Endothelial cell of umbilical vein (primary cell): ENCODE results near the gene ADAMTSL2. TPM values are rescaled to one million over a fixed set of nuclear protein-coding genes. Genes with fewer than 3 reads are reported as not detected.

Experiments used
- BruUV-seq: library from RNA; stranded (reverse); fragments of 400-500 nt; replicated peaks from 2 replicates; lab custom pipeline; 2021; lab: Mats Ljungman, UMichigan
- CTCF ChIA-PET: fragments of 300-600, 350-600 bp; sonication (Branson Sonifier 250); formaldehyde crosslinking; loops from one replicate; lab custom pipeline; 2021; ENCODE audit warnings: antibody characterized with exemption, inconsistent platforms; lab: Charles Lee
- POLR2A ChIA-PET: fragments of 300-600, 350-600 bp; sonication (Branson Sonifier 250); formaldehyde crosslinking; loops from one replicate; lab custom pipeline; 2021; ENCODE audit warnings: antibody characterized with exemption, inconsistent platforms; lab: Charles Lee
- DNase-seq: peaks from one replicate; pipeline ENCODE4 v3.0.0-alpha.2; 2011; ENCODE audit warnings: low read depth, low spot score
- FAIRE-seq: peaks from 2 replicates; lab custom pipeline; 2011; peaks lifted over from hg19 to GRCh38; lab: Jason Lieb, UNC
- H2AFZ ChIP-seq: 2 replicates; pipeline ENCODE4 v1.6.0; 2012; ENCODE audit warnings: low read depth, low read length, control low read depth, inconsistent platforms
- H3K27ac ChIP-seq: 2 replicates; pipeline ENCODE4 v1.5.1; 2011; ENCODE audit warnings: low read depth, mild to moderate bottlenecking, control low read depth, low read length, moderate library complexity; ENCODE audit not compliant: insufficient read depth
- H3K27me3 ChIP-seq, 2 experiments: 2 replicates each; pipeline versions ENCODE4 v1.6.0 to v1.6.1; 2011; ENCODE audit warnings: low read length in 2 of 2, mixed read lengths in 1 of 2; ENCODE audit not compliant: control insufficient read depth in 2 of 2, insufficient read depth in 2 of 2
- H3K36me3 ChIP-seq, 2 experiments: 2 replicates in 1 of 2; 3 replicates in 1 of 2; pipeline ENCODE4 v1.5.1; 2011; ENCODE audit warnings: low read length in 2 of 2, mild to moderate bottlenecking in 1 of 2, moderate library complexity in 1 of 2; ENCODE audit not compliant: control insufficient read depth in 2 of 2, insufficient read depth in 2 of 2; ENCODE audit errors: extremely low read depth in 1 of 2
- H3K4me1 ChIP-seq: 3 replicates; pipeline ENCODE4 v1.5.1; 2011; ENCODE audit warnings: mild to moderate bottlenecking, low read length; ENCODE audit not compliant: control insufficient read depth, insufficient read depth; ENCODE audit errors: extremely low read depth
- H3K4me2 ChIP-seq: 2 replicates; pipeline ENCODE4 v1.6.1; 2011; ENCODE audit warnings: low read length, control low read depth, mixed read lengths; ENCODE audit not compliant: insufficient read depth
- H3K4me3 ChIP-seq, 3 experiments: fragments of 200-600 bp in 1 of 3; sonication (generic), shearing (Covaris generic) in 1 of 3; replicated peaks in 1 of 3; 2 replicates each; pipeline ENCODE4 v1.5.1; 2011 to 2016; ENCODE audit warnings: control low read depth in 3 of 3, low read length in 3 of 3, mild to moderate bottlenecking in 2 of 3, inconsistent platforms in 1 of 3, low read depth in 1 of 3, moderate library complexity in 1 of 3; ENCODE audit not compliant: insufficient read depth in 1 of 3
- H3K79me2 ChIP-seq: 2 replicates; pipeline ENCODE4 v1.6.0; 2012; ENCODE audit warnings: low read length, inconsistent platforms; ENCODE audit not compliant: control insufficient read depth, insufficient read depth
- H3K9ac ChIP-seq: replicated peaks from 2 replicates; pipeline ENCODE3; 2011; ENCODE audit warnings: low read length, control low read depth; ENCODE audit not compliant: insufficient read depth; ENCODE audit errors: extremely low read depth
- H3K9me1 ChIP-seq: replicated peaks from 3 replicates; pipeline ENCODE4 v1.6.0; 2011; ENCODE audit warnings: mild to moderate bottlenecking, low read length; ENCODE audit not compliant: control insufficient read depth, insufficient read depth; ENCODE audit errors: extremely low read depth
- H3K9me3 ChIP-seq: replicated peaks from 2 replicates; pipeline ENCODE4 v1.5.1; 2012; ENCODE audit warnings: low read length, inconsistent platforms; ENCODE audit not compliant: control insufficient read depth, insufficient read depth
- H4K20me1 ChIP-seq: replicated peaks from 2 replicates; pipeline ENCODE3; 2011; ENCODE audit warnings: mild to moderate bottlenecking, low read length; ENCODE audit not compliant: control insufficient read depth, insufficient read depth; ENCODE audit errors: extremely low read depth
- CTCF ChIP-seq, 2 donors: IDR thresholded peaks; 1 replicate in 1 of 2; 2 replicates in 1 of 2; pipeline ENCODE4 v1.5.1; 2011; ENCODE audit warnings: low read length in 2 of 2, mild to moderate bottlenecking in 2 of 2, moderate library complexity in 2 of 2, control low read depth in 1 of 2, inconsistent platforms in 1 of 2, low read depth in 1 of 2; ENCODE audit not compliant: insufficient read depth in 1 of 2; ENCODE audit errors: extremely low read depth in 1 of 2
- EZH2 ChIP-seq: IDR thresholded peaks from 2 replicates; pipeline ENCODE4 v1.6.1; 2012; ENCODE audit warnings: borderline replicate concordance, low read depth, mild to moderate bottlenecking, moderate library complexity, low read length, inconsistent platforms; ENCODE audit not compliant: severe bottlenecking
- FOS ChIP-seq: IDR thresholded peaks from 2 replicates; pipeline ENCODE4 v1.6.1; 2011; ENCODE audit warnings: mild to moderate bottlenecking, low read length, moderate library complexity, borderline replicate concordance; ENCODE audit not compliant: insufficient read depth
- GATA2 ChIP-seq: IDR thresholded peaks from 2 replicates; pipeline ENCODE4 v1.7.0; 2011; ENCODE audit warnings: low read depth, mild to moderate bottlenecking, moderate library complexity, mixed read lengths, low read length; ENCODE audit not compliant: insufficient read length, insufficient read depth
- JUN ChIP-seq: IDR thresholded peaks from 2 replicates; pipeline ENCODE4 v1.6.1; 2011; ENCODE audit warnings: borderline replicate concordance, low read depth; ENCODE audit not compliant: insufficient read length, insufficient read depth
- MYC ChIP-seq: IDR thresholded peaks from one replicate; pipeline ENCODE4 v1.6.1; 2011; ENCODE audit warnings: mild to moderate bottlenecking, low read depth, low read length
- POLR2A ChIP-seq: IDR thresholded peaks from 2 replicates; pipeline ENCODE4 v1.6.1; 2012; ENCODE audit warnings: low read depth, mild to moderate bottlenecking, control low read depth, low read length
- POLR2AphosphoS5 ChIP-seq: IDR thresholded peaks from 2 replicates; pipeline ENCODE4 v1.6.1; 2012; ENCODE audit warnings: low read depth, mild to moderate bottlenecking, control low read depth, low read length, moderate library complexity; ENCODE audit not compliant: insufficient read depth
- dilution Hi-C: fragments of 300-500 bp; cut with MboI; formaldehyde crosslinking; loops from one replicate; pipeline ENCODE4 v1.15.0; 2019; ENCODE audit warnings: low sequenced_read_pairs; ENCODE audit not compliant: extremely low pct_ligation_motif_present
- intact Hi-C: fragments of 100-400 bp; cut with micrococcal nuclease; formaldehyde crosslinking; loops from one replicate; pipeline ENCODE4 v1.10.0; 2022
- polyA plus RNA-seq, 4 experiments: library from polyadenylated mRNA; depleted of rRNA in 3 of 4; stranded (reverse) in 3 of 4; unstranded in 1 of 4; fragments of >200 nt; gene quantifications; 2 replicates each; pipeline versions ENCODE4 v1.2.1 to v1.2.3, GENCODE V29; 2011 to 2012; ENCODE audit warnings: missing spikeins in 1 of 4
- total RNA-seq: library from RNA; stranded (reverse); gene quantifications from 2 replicates; pipeline ENCODE4 v1.2.3, GENCODE V29; 2021
- TF ChIP-seq, protein P1 (sequence below): IDR thresholded peaks from 2 replicates; pipeline ENCODE4 v1.6.1; 2011; ENCODE audit not compliant: insufficient read depth, insufficient read length

The ADAMTSL2 gene
- total and polyA plus RNA-seq, 2 donors (not counting 3 experiments of a cell fraction or from before 2014, with no cell fraction given), result not detected

- no peak for TF ChIP-seq FOS
- TF ChIP-seq, protein P1, sequence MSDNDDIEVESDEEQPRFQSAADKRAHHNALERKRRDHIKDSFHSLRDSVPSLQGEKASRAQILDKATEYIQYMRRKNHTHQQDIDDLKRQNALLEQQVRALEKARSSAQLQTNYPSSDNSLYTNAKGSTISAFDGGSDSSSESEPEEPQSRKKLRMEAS, result peak; percentile 53
- BruUV-seq, result no TSS peak
- Histone ChIP-seq H4K20me1 (no peaks in the 10 kb centered on the region), H3K36me3 (no peaks in the 10 kb centered on the region), H3K4me2 (no peak overlapping the region), H3K9me3 (no peaks in the 10 kb centered on the region), H3K4me3 (no peak overlapping the region), H3K9me1 (no peaks in the 10 kb centered on the region), H3K27ac (no peak overlapping the region), H3K4me1 (no peaks in the 10 kb centered on the region), H3K79me2 (no peaks in the 10 kb centered on the region), H2AFZ (no peak overlapping the region), H3K27me3 (peaks cover 0 to 3% of the 10 kb centered on the region in 2 experiments), H3K9ac (no peak overlapping the region)
- no peak for FAIRE-seq
- DNase-seq, result no peak
- CTCF ChIA-PET, result no interaction called here
- intact Hi-C loops (no loop called here), dilution Hi-C loops (no loop called here)
- POLR2A ChIA-PET, result no interaction called here
Observed at GRCh38 chr9:133512253-133513213, 22.0 kb upstream of the ADAMTSL2 start.

DNA sequence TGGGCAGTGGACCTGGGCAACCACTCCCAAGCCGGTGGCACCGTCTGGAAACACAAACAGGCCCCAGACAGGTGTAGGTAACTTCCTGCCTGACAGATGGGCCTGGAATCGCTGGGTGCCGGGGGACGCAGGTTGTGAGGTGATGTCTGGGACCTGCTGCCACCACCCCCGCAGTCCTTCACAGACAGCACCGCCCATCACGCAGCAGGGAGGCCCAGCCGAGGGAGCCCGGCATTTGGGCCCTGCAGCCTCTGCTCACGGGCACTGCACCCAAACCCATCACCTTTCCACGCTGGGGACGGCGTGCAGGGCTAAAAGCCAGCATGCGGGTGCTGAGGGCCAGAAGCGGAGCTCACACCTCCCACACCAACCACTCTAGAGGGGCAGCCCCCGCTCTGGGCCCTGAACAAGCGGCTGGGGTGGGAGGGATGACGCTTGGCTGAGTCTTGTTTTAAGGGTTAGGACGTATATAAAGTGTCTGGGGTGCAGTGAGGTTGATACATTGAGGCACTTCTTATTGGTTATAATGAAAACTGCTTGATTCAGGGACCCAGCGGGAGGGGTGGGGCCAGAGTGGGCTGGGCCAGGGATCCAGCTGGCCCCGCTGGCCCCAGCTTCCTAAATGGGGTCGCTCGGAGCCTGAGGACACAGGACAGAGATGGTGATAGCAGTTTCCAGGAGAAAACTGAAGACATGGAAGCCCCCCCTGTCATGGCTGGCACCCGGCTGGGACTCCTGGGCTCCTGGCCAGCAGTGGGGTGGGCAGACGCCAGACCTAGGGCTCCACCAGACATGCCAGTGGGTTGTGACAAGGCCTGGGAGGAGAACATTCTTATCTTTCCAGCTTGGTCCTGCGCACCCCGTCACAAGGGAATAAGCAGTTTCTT is 21.0 kb upstream of the ADAMTSL2 start:
- FAIRE-seq, result no peak

More for the DNA sequence above, 21.0 kb upstream of the ADAMTSL2 start:
- no peak for DNase-seq
- H3K9me3 ChIP-seq, result no peaks in the 10 kb centered on the region
- H3K9ac ChIP-seq, result no peak overlapping the region
- BruUV-seq, result no TSS peak
- no peak overlapping the region for H2AFZ ChIP-seq
- TF ChIP-seq MYC (no peak), JUN (no peak), FOS (no peak), POLR2AphosphoS5 (no peak), POLR2A (no peak), CTCF (IDR thresholded peaks at IDR 0.05; ENCODE audit: extremely low read depth in 1 of 2, insufficient read depth in 1 of 2, low read depth in 1 of 2, low read length in 2 of 2) (no peak), GATA2 (no peak), EZH2 (no peak)
- TF ChIP-seq, protein P1, result no peak
- CTCF ChIA-PET, result no interaction called here
- no peaks in the 10 kb centered on the region for H3K79me2 ChIP-seq
- H3K36me3 ChIP-seq, result no peaks in the 10 kb centered on the region
- H3K9me1 ChIP-seq, result no peaks in the 10 kb centered on the region
- H3K27ac ChIP-seq, result no peak overlapping the region
- H3K4me2 ChIP-seq, result no peak overlapping the region
- H3K4me1 ChIP-seq, result no peaks in the 10 kb centered on the region
- H3K4me3 ChIP-seq, result no peak overlapping the region
- peaks cover 0 to 3% of the 10 kb centered on the region in 2 experiments for H3K27me3 ChIP-seq
- intact Hi-C loops (no loop called here), dilution Hi-C loops (no loop called here)
- no peaks in the 10 kb centered on the region for H4K20me1 ChIP-seq
- POLR2A ChIA-PET, result no interaction called here
